H1 (cell line): ENCODE results near the gene TRAPPC2L. TPM values are rescaled to one million over a fixed set of nuclear protein-coding genes. Genes with fewer than 3 reads are reported as not detected.

Experiments used
- KDM4A ChIP-seq: IDR thresholded peaks from one replicate; pipeline ENCODE4 v1.7.1; 2012; ENCODE audit warnings: low read depth, mild to moderate bottlenecking, moderate library complexity, low read length, inconsistent platforms; ENCODE audit not compliant: severe bottlenecking
- polyA plus RNA-seq, 7 experiments: library from polyadenylated mRNA; depleted of rRNA in 3 of 7; stranded (reverse) in 5 of 7; unstranded in 2 of 7; fragments of >200 nt in 5 of 7; fragments of 200-250 nt in 2 of 7; gene quantifications; 1 replicate in 5 of 7; 2 replicates in 1 of 7; 4 replicates in 1 of 7; pipeline versions ENCODE4 v1.2.1 to v1.2.3, GENCODE V29; 2011 to 2013; ENCODE audit warnings: missing spikeins in 2 of 7, mixed read lengths in 2 of 7
- total RNA-seq: library from RNA; stranded (reverse); fragmentation: NEBNext Ultra II Directional; extraction: Animal tissue kit (Norgen Biotek cat#: 25700); gene quantifications from 2 replicates; pipeline ENCODE4 v1.2.1, GENCODE V29; 2021
- TF ChIP-seq, protein P1 (sequence below): fragments of 300-600 bp; sonication (generic); IDR thresholded peaks from 2 replicates; pipeline ENCODE4 v1.7.1; 2012; ENCODE audit warnings: low read length, moderate library complexity, mild to moderate bottlenecking, inconsistent platforms; ENCODE audit not compliant: insufficient replicate concordance
- TF ChIP-seq, protein P2 (sequence below): IDR thresholded peaks from 2 replicates; pipeline ENCODE4 v1.6.1; 2012; ENCODE audit warnings: low read length, inconsistent platforms

The TRAPPC2L gene
- total and polyA plus RNA-seq, 2 of the 8 experiments (the other 6 are each of a cell fraction or from before 2014, with no cell fraction given), result 98.7 to 133 TPM

DNA sequence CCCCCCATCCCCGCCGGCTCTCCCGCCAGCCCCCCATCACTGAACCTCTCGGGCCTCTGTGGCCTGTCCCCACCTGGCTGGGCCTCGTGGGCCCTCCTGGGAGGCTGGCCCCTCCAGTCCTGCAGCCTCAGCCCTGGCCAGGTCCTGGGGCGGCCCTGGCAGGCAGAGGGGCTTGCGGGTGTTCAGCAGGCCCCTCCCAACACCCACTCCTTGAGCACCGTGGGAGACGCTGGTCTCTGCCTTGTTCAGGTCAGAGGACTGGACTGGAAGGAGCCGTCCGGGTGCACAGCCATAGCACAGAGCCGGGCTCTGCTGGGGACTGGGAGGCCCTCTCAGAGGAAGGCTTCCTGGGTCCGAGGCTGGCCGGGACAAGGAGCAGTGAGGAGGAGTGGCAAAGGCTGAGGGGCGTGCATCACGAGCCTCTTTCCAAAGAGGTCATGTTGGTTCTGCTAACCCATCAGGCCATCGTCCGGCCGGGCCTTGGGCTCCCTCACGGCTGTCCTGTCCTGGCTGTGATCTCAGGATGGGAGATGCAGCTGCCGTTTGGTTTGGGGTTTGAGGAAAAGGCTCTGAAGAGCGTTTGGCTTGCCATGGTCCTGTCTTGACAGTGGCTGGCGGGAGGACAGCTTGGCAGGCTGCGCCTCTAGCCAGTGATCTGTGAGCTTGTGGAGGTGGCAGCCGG is 15.9 kb downstream of the TRAPPC2L start (continued):
- TF ChIP-seq, protein P1, sequence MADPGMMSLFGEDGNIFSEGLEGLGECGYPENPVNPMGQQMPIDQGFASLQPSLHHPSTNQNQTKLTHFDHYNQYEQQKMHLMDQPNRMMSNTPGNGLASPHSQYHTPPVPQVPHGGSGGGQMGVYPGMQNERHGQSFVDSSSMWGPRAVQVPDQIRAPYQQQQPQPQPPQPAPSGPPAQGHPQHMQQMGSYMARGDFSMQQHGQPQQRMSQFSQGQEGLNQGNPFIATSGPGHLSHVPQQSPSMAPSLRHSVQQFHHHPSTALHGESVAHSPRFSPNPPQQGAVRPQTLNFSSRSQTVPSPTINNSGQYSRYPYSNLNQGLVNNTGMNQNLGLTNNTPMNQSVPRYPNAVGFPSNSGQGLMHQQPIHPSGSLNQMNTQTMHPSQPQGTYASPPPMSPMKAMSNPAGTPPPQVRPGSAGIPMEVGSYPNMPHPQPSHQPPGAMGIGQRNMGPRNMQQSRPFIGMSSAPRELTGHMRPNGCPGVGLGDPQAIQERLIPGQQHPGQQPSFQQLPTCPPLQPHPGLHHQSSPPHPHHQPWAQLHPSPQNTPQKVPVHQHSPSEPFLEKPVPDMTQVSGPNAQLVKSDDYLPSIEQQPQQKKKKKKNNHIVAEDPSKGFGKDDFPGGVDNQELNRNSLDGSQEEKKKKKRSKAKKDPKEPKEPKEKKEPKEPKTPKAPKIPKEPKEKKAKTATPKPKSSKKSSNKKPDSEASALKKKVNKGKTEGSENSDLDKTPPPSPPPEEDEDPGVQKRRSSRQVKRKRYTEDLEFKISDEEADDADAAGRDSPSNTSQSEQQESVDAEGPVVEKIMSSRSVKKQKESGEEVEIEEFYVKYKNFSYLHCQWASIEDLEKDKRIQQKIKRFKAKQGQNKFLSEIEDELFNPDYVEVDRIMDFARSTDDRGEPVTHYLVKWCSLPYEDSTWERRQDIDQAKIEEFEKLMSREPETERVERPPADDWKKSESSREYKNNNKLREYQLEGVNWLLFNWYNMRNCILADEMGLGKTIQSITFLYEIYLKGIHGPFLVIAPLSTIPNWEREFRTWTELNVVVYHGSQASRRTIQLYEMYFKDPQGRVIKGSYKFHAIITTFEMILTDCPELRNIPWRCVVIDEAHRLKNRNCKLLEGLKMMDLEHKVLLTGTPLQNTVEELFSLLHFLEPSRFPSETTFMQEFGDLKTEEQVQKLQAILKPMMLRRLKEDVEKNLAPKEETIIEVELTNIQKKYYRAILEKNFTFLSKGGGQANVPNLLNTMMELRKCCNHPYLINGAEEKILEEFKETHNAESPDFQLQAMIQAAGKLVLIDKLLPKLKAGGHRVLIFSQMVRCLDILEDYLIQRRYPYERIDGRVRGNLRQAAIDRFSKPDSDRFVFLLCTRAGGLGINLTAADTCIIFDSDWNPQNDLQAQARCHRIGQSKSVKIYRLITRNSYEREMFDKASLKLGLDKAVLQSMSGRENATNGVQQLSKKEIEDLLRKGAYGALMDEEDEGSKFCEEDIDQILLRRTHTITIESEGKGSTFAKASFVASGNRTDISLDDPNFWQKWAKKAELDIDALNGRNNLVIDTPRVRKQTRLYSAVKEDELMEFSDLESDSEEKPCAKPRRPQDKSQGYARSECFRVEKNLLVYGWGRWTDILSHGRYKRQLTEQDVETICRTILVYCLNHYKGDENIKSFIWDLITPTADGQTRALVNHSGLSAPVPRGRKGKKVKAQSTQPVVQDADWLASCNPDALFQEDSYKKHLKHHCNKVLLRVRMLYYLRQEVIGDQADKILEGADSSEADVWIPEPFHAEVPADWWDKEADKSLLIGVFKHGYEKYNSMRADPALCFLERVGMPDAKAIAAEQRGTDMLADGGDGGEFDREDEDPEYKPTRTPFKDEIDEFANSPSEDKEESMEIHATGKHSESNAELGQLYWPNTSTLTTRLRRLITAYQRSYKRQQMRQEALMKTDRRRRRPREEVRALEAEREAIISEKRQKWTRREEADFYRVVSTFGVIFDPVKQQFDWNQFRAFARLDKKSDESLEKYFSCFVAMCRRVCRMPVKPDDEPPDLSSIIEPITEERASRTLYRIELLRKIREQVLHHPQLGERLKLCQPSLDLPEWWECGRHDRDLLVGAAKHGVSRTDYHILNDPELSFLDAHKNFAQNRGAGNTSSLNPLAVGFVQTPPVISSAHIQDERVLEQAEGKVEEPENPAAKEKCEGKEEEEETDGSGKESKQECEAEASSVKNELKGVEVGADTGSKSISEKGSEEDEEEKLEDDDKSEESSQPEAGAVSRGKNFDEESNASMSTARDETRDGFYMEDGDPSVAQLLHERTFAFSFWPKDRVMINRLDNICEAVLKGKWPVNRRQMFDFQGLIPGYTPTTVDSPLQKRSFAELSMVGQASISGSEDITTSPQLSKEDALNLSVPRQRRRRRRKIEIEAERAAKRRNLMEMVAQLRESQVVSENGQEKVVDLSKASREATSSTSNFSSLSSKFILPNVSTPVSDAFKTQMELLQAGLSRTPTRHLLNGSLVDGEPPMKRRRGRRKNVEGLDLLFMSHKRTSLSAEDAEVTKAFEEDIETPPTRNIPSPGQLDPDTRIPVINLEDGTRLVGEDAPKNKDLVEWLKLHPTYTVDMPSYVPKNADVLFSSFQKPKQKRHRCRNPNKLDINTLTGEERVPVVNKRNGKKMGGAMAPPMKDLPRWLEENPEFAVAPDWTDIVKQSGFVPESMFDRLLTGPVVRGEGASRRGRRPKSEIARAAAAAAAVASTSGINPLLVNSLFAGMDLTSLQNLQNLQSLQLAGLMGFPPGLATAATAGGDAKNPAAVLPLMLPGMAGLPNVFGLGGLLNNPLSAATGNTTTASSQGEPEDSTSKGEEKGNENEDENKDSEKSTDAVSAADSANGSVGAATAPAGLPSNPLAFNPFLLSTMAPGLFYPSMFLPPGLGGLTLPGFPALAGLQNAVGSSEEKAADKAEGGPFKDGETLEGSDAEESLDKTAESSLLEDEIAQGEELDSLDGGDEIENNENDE, result no peak
- TF ChIP-seq, protein P2, sequence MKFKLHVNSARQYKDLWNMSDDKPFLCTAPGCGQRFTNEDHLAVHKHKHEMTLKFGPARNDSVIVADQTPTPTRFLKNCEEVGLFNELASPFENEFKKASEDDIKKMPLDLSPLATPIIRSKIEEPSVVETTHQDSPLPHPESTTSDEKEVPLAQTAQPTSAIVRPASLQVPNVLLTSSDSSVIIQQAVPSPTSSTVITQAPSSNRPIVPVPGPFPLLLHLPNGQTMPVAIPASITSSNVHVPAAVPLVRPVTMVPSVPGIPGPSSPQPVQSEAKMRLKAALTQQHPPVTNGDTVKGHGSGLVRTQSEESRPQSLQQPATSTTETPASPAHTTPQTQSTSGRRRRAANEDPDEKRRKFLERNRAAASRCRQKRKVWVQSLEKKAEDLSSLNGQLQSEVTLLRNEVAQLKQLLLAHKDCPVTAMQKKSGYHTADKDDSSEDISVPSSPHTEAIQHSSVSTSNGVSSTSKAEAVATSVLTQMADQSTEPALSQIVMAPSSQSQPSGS, result no peak
- TF ChIP-seq KDM4A, result no peak
